ENCODE measurements around the gene COL7A1.

COL7A1 gene

GRCh38 chr3:48591886-48592518 lies 3.1 kb downstream of the COL7A1 start:
- DNase-seq (ENCODE audit: low spot score): no peak

- no peak for DNase-seq (ENCODE audit: low spot score)
These were observed 3.7 kb downstream of the COL7A1 start for GRCh38 chr3:48591436-48591835.

- no peak for DNase-seq (ENCODE audit: low spot score)
These were observed 6.9 kb downstream of the COL7A1 start for GRCh38 chr3:48588230-48588629.

GRCh38 chr3:48587686-48588085 lies 7.4 kb downstream of the COL7A1 start:
- no peak for DNase-seq (ENCODE audit: low spot score)

- DNase-seq (ENCODE audit: low spot score): no peak
These were observed 9.7 kb downstream of the COL7A1 start for GRCh38 chr3:48585411-48585810.

- DNase-seq (ENCODE audit: low spot score): no peak
These were observed 10.3 kb downstream of the COL7A1 start for GRCh38 chr3:48584836-48585235.

GRCh38 chr3:48581621-48582481 lies 13.3 kb downstream of the COL7A1 start:
- no peak for DNase-seq (ENCODE audit: low spot score)

- no peak for DNase-seq (ENCODE audit: low spot score)
These were observed 18.5 kb downstream of the COL7A1 start for GRCh38 chr3:48576647-48577046.

GRCh38 chr3:48575366-48575765 lies 19.8 kb downstream of the COL7A1 start:
- no peak for DNase-seq (ENCODE audit: low spot score)

GRCh38 chr3:48573973-48574585 lies 21.1 kb downstream of the COL7A1 start:
- DNase-seq (ENCODE audit: low spot score): no peak

GRCh38 chr3:48572517-48572916 lies 22.6 kb downstream of the COL7A1 start:
- DNase-seq (ENCODE audit: low spot score): no peak

GRCh38 chr3:48571938-48572337 lies 23.2 kb downstream of the COL7A1 start:
- DNase-seq (ENCODE audit: low spot score): no peak

GRCh38 chr3:48569808-48570450 lies 25.2 kb downstream of the COL7A1 start:
- DNase-seq (ENCODE audit: low spot score): no peak

- DNase-seq (ENCODE audit: low spot score): no peak
These were observed 25.7 kb downstream of the COL7A1 start for GRCh38 chr3:48569400-48569799.

- no peak for DNase-seq (ENCODE audit: low spot score)
These were observed 26.7 kb downstream of the COL7A1 start for GRCh38 chr3:48568476-48568875.

- DNase-seq (ENCODE audit: low spot score): no peak
These were observed 27.6 kb downstream of the COL7A1 start for GRCh38 chr3:48567500-48567899.

- no peak for DNase-seq (ENCODE audit: low spot score)
These were observed 28.0 kb downstream of the COL7A1 start for GRCh38 chr3:48567090-48567489.

- no peak for DNase-seq (ENCODE audit: low spot score)
These were observed 28.7 kb downstream of the COL7A1 start for GRCh38 chr3:48566401-48566760.

GRCh38 chr3:48565591-48566400 lies 29.3 kb downstream of the COL7A1 start:
- DNase-seq (ENCODE audit: low spot score): no peak

- DNase-seq (ENCODE audit: low spot score): no peak
These were observed 29.9 kb downstream of the COL7A1 start for GRCh38 chr3:48565186-48565585.

GRCh38 chr3:48564667-48565066 lies 30.5 kb downstream of the COL7A1 start:
- no peak for DNase-seq (ENCODE audit: low spot score)

- no peak for DNase-seq (ENCODE audit: low spot score)
These were observed 31.1 kb downstream of the COL7A1 start for GRCh38 chr3:48564022-48564421.
